ENCODE measurements around the gene EFNB2. TPM values are rescaled to one million over a fixed set of nuclear protein-coding genes. Genes with fewer than 3 reads are reported as not detected.

The EFNB2 gene
- total and polyA plus RNA-seq, 11 donors: 7.3 to 20.2 (median 12.7) TPM

GRCh38 chr13:106492588-106493475, 42.6 kb downstream of the EFNB2 start:
- H3K27ac ChIP-seq: peak overlapping the region in 3 of 12 donors; percentile 6 to 26 (median 25)
- H3K4me3 ChIP-seq: peak overlapping the region in 1 of 12 donors; percentile 3
- DNase-seq (no peak), ATAC-seq (no peak)
- no peaks in the 10 kb centered on the region for H3K27me3 ChIP-seq
- 79 to 92% (median 83%) methylated on average over 45 to 54 of the region's 54 CpGs for WGBS, 4 donors
- no peaks in the 10 kb centered on the region for H3K9me3 ChIP-seq
- no peak for TF ChIP-seq CTCF (IDR thresholded peaks at IDR 0.05)
- TF ChIP-seq POLR2A (IDR thresholded peaks at IDR 0.05): no peak
- peaks cover 0 to 62% (median 23%) of the 10 kb centered on the region in 12 donors for H3K4me1 ChIP-seq
- peaks cover 0 to 46% (median 17%) of the 10 kb centered on the region in 9 donors for H3K36me3 ChIP-seq
- intact Hi-C loops (cut with DNase I): no loop called here

- H3K27ac ChIP-seq: peak overlapping the region in 9 of 12 donors; percentile 17 to 60 (median 31)
- H3K4me1 ChIP-seq: peaks cover 0 to 58% (median 22%) of the 10 kb centered on the region in 12 donors
Observed at GRCh38 chr13:106491928-106492587, 43.4 kb downstream of the EFNB2 start.

GRCh38 chr13:106491463-106491862, 44.0 kb downstream of the EFNB2 start:
- Histone ChIP-seq H3K4me1 (peaks cover 0 to 52% (median 18%) of the 10 kb centered on the region in 12 donors), H3K36me3 (peaks cover 0 to 46% (median 17%) of the 10 kb centered on the region in 9 donors), H3K27ac (peak overlapping the region in 10 of 12 donors; percentile 6 to 60 (median 31)), H3K4me3 (no peak overlapping the region), H3K9me3 (no peaks in the 10 kb centered on the region), H3K27me3 (no peaks in the 10 kb centered on the region)
- DNase-seq (no peak), ATAC-seq (no peak)
- TF ChIP-seq POLR2A (IDR thresholded peaks at IDR 0.05) (no peak), CTCF (IDR thresholded peaks at IDR 0.05) (no peak)
- intact Hi-C loops (cut with DNase I): no loop called here
- WGBS, 4 donors: 56 to 67% (median 60%) methylated on average over 11 of the region's 11 CpGs

More at GRCh38 chr13:106491928-106492587, 43.4 kb downstream of the EFNB2 start:
- TF ChIP-seq POLR2A (IDR thresholded peaks at IDR 0.05): no peak
- TF ChIP-seq CTCF (IDR thresholded peaks at IDR 0.05): no peak
- Histone ChIP-seq H3K9me3 (no peaks in the 10 kb centered on the region), H3K36me3 (peaks cover 0 to 46% (median 17%) of the 10 kb centered on the region in 9 donors), H3K27me3 (no peaks in the 10 kb centered on the region), H3K4me3 (peak overlapping the region in 2 of 12 donors; percentile 25 to 27)
- DNase-seq (no peak), ATAC-seq (no peak)
- intact Hi-C loops (cut with DNase I): no loop called here
- WGBS, 4 donors: 56 to 67% (median 63%) methylated on average over 14 of the region's 14 CpGs
